ENCODE data around the gene ATP2A2. TPM values are rescaled to one million over a fixed set of nuclear protein-coding genes. Genes with fewer than 3 reads are reported as not detected.

ATP2A2 gene
- total and polyA plus RNA-seq, 7 donors, result 691 to 2,814 (median 1,378) TPM

DNA sequence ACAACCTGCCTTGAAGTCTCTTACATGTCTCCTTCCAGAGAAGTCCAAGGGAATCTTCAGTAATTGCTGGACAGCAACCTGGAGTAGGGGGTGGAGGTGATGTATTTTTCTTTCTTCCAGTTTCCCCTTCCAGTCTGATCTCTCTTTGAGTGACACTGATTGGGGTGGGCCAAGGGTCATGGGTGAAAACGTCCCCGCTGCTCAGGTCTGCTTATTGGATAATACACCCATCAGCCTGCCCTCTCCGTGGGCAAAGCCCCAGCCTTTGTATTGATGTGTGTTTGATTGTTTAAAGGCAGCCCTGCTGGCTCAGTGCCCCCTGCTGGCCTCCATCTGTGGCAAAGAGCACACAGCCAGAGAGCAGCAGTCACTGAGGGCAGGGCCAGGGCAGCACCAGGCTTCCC lies 35.7 kb upstream of the ATP2A2 start:
- H3K4me1 ChIP-seq, result peaks cover 37% of the 10 kb centered on the region
- WGBS, 3 donors, result 81 to 83% (median 82%) methylated on average over 3 of the region's 3 CpGs
- ATAC-seq (no peak), DNase-seq (no peak)
- no peak overlapping the region for H3K4me3 ChIP-seq
- no peaks in the 10 kb centered on the region for H3K9me3 ChIP-seq
- no peak overlapping the region for H3K27ac ChIP-seq
- no peaks in the 10 kb centered on the region for H3K27me3 ChIP-seq (ENCODE audit: insufficient read depth in 3 of 3, low read length in 2 of 3)
- no peaks in the 10 kb centered on the region for H3K36me3 ChIP-seq (ENCODE audit: insufficient read depth in 1 of 2, low read depth in 1 of 2)
- intact Hi-C loops (cut with DNase I), result no loop called here
- TF ChIP-seq, protein P1, sequence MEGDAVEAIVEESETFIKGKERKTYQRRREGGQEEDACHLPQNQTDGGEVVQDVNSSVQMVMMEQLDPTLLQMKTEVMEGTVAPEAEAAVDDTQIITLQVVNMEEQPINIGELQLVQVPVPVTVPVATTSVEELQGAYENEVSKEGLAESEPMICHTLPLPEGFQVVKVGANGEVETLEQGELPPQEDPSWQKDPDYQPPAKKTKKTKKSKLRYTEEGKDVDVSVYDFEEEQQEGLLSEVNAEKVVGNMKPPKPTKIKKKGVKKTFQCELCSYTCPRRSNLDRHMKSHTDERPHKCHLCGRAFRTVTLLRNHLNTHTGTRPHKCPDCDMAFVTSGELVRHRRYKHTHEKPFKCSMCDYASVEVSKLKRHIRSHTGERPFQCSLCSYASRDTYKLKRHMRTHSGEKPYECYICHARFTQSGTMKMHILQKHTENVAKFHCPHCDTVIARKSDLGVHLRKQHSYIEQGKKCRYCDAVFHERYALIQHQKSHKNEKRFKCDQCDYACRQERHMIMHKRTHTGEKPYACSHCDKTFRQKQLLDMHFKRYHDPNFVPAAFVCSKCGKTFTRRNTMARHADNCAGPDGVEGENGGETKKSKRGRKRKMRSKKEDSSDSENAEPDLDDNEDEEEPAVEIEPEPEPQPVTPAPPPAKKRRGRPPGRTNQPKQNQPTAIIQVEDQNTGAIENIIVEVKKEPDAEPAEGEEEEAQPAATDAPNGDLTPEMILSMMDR (IDR thresholded peaks at IDR 0.05), result no peak

DNA sequence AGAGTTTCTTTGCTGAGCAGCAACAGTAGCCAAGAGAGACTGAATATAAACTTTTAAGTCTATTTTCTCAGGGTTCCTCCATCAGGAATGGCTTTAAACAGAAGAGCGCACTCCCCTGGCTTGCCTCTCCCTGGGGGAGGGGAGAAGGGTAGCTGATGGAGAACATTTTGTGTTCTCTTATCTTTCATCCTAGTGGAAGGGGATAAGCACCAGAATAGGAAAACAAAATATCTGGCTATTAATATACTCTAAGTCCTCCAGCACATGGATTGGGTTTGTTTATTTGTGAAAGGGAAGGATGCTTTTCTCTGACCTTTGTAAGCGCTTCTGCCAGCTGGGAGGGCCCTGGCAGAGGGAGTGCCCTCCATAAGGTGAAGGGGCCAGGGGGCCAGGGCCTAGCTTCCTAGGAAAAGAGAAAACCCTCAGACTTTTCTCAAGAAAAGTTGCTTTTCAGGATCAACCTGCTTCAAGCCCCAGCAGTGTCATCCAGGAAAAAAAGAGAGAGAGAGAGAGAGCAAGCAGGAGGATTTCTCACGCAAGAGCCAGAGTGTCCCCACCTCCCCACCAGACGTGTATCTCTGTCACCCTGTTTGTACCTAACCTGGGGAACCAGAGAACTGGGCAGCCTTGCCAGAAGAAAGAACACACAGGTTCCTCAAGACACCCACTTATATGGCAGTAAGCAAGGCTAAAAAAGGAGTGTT lies 34.3 kb upstream of the ATP2A2 start:
- ATAC-seq, result peak in 1 of 4 donors; percentile 3
- no peak overlapping the region for H3K4me3 ChIP-seq
- peak overlapping the region; percentile 66 for H3K27ac ChIP-seq
- 28 to 49% (median 42%) methylated on average over 4 of the region's 4 CpGs for WGBS, 3 donors
- intact Hi-C loops (cut with DNase I), result no loop called here
- no peak for DNase-seq
- no peaks in the 10 kb centered on the region for H3K36me3 ChIP-seq (ENCODE audit: insufficient read depth in 1 of 2, low read depth in 1 of 2)
- H3K4me1 ChIP-seq, result peaks cover 38% of the 10 kb centered on the region
- no peaks in the 10 kb centered on the region for H3K9me3 ChIP-seq
- H3K27me3 ChIP-seq (ENCODE audit: insufficient read depth in 3 of 3, low read length in 2 of 3), result no peaks in the 10 kb centered on the region
- TF ChIP-seq, protein P1 (IDR thresholded peaks at IDR 0.05), result no peak

DNA sequence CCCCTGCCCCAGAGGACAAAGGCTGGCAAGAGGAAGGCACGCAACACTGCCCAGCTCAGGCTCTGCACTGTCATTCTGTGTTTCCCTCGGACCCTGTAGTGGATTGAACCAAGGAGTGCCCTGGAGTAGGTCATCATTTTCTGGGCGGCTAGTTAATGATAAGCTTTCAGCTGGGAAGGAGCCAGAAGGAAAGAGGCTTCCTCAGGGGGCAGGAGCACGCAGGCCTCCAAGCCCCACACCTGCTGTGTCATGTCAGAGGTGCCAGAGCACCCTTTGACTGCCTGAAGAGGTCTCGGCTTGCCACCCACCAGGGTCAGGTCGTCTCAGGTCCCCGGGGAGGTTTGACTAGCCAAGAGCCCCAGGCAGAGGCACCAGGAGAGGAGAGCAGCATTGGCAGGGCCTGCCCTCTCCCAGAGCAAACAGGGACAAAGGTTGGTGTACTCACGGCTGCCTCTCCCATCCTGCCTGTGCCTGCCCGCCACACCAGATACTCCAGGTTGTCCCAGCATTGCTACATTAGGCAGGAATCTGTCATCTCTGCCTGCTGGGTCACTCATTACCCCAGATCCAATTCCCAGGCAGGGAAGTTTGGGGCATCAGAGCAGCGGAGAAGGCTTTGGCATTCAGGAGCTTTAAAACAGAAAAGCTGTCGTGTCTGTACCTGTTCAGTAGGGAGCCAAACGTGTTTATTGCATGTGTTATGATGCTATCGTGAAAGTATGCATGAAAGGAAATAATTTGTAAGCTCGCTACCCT lies 33.5 kb upstream of the ATP2A2 start:
- intact Hi-C loops (cut with DNase I), result no loop called here
- Histone ChIP-seq H3K27ac (peak overlapping the region; percentile 66), H3K9me3 (no peaks in the 10 kb centered on the region), H3K36me3 (ENCODE audit: insufficient read depth in 1 of 2, low read depth in 1 of 2) (no peaks in the 10 kb centered on the region), H3K4me1 (peaks cover 38% of the 10 kb centered on the region), H3K4me3 (no peak overlapping the region), H3K27me3 (ENCODE audit: insufficient read depth in 3 of 3, low read length in 2 of 3) (no peaks in the 10 kb centered on the region)
- WGBS, 3 donors, result 30 to 37% (median 30%) methylated on average over 14 of the region's 14 CpGs
- TF ChIP-seq, protein P1 (IDR thresholded peaks at IDR 0.05), result no peak
- DNase-seq, result peak; percentile 35 to 64
- ATAC-seq, result peak; percentile 64 to 76 (median 65)

GRCh38 chr12:110248096-110248447 lies 33.0 kb upstream of the ATP2A2 start:
- Histone ChIP-seq H3K4me3 (no peak overlapping the region), H3K36me3 (ENCODE audit: insufficient read depth in 1 of 2, low read depth in 1 of 2) (no peaks in the 10 kb centered on the region), H3K9me3 (no peaks in the 10 kb centered on the region), H3K27me3 (ENCODE audit: insufficient read depth in 3 of 3, low read length in 2 of 3) (no peaks in the 10 kb centered on the region), H3K4me1 (peaks cover 43% of the 10 kb centered on the region), H3K27ac (peak overlapping the region; percentile 66)
- 57 to 66% (median 66%) methylated on average over 4 of the region's 4 CpGs for WGBS, 3 donors
- DNase-seq, result no peak
- intact Hi-C loops (cut with DNase I), result no loop called here
- TF ChIP-seq, protein P1 (IDR thresholded peaks at IDR 0.05), result no peak
- no peak for ATAC-seq

Data from psoas muscle (tissue), 8 donors.